MM.1S (cell line): ENCODE data around the gene INSL6.
A peak's percentile ranks its signal among the peaks of the same experiment; 100 is the strongest.

Experiments
- DNase-seq: peaks from one replicate; pipeline ENCODE4 v3.0.0-alpha.2; 2015
- H2AFZ ChIP-seq: fragments of 300-600 bp; sonication (generic); 2 replicates; pipeline ENCODE4 v1.6.0; 2016; ENCODE audit warnings: antibody characterized with exemption, low read length
- H3F3A ChIP-seq: fragments of 300-600 bp; sonication (generic); 2 replicates; pipeline ENCODE4 v1.6.1; 2016; ENCODE audit warnings: mild to moderate bottlenecking, antibody characterized with exemption, low read length, moderate library complexity, mixed read lengths; ENCODE audit not compliant: insufficient read depth
- H3K27ac ChIP-seq: fragments of 300-600 bp; sonication (generic); 2 replicates; pipeline ENCODE4 v1.5.1; 2016; ENCODE audit warnings: mild to moderate bottlenecking, low read length
- H3K27me3 ChIP-seq: fragments of 300-600 bp; sonication (generic); replicated peaks from 2 replicates; pipeline ENCODE4 v1.6.0; 2016; ENCODE audit warnings: low read length; ENCODE audit not compliant: insufficient read depth
- H3K36me3 ChIP-seq: fragments of 300-600 bp; sonication (generic); replicated peaks from 2 replicates; pipeline ENCODE4 v1.6.1; 2016; ENCODE audit warnings: mild to moderate bottlenecking, low read length, mixed read lengths; ENCODE audit not compliant: insufficient read depth
- H3K4me1 ChIP-seq: fragments of 300-600 bp; sonication (generic); 2 replicates; pipeline ENCODE4 v1.6.1; 2016; ENCODE audit warnings: low read length, mixed read lengths
- H3K4me2 ChIP-seq: fragments of 300-600 bp; sonication (generic); 2 replicates; pipeline ENCODE4 v1.6.0; 2016; ENCODE audit warnings: low read depth, low read length
- H3K4me3 ChIP-seq: fragments of 300-600 bp; sonication (generic); 2 replicates; pipeline ENCODE4 v1.5.1; 2016; ENCODE audit warnings: low read length, mixed read lengths
- H3K79me2 ChIP-seq: fragments of 300-600 bp; sonication (generic); 2 replicates; pipeline ENCODE4 v1.6.1; 2016; ENCODE audit warnings: mixed run types, low read length, mixed read lengths
- H3K9ac ChIP-seq: fragments of 300-600 bp; sonication (generic); 2 replicates; pipeline ENCODE4 v1.6.1; 2016; ENCODE audit warnings: low read length, mixed read lengths
- H3K9me2 ChIP-seq: fragments of 300-600 bp; sonication (generic); replicated peaks from 2 replicates; pipeline ENCODE4 v1.6.1; 2016; ENCODE audit warnings: mild to moderate bottlenecking, low read length, mixed read lengths; ENCODE audit not compliant: insufficient read depth
- H3K9me3 ChIP-seq: fragments of 300-600 bp; sonication (generic); replicated peaks from 2 replicates; pipeline ENCODE4 v1.6.1; 2016; ENCODE audit warnings: mild to moderate bottlenecking, low read length, mixed read lengths; ENCODE audit not compliant: insufficient read depth
- H4K20me1 ChIP-seq: fragments of 300-600 bp; sonication (generic); 2 replicates; pipeline ENCODE4 v1.6.1; 2016; ENCODE audit warnings: mild to moderate bottlenecking, low read length, moderate library complexity, mixed read lengths; ENCODE audit not compliant: insufficient read depth
- CTCF ChIP-seq: fragments of 300-600 bp; sonication (generic); IDR thresholded peaks from 2 replicates; pipeline ENCODE4 v1.5.1; 2016; ENCODE audit warnings: antibody characterized with exemption, low read length, mixed read lengths
- EZH2 ChIP-seq: fragments of 300-600 bp; sonication (generic); optimal IDR thresholded peaks from 2 replicates; pipeline ENCODE3; 2017; ENCODE audit warnings: low read depth, mild to moderate bottlenecking, antibody characterized with exemption, low read length, mixed read lengths
- EZH2phosphoT487 ChIP-seq: fragments of 300-600 bp; sonication (generic); IDR thresholded peaks from 2 replicates; pipeline ENCODE4 v1.6.1; 2018; ENCODE audit warnings: antibody characterized with exemption, low read length

Gene INSL6

GRCh38 chr9:5185220-5185840, at the start of gene INSL6:
Gene INSL6 (minus strand): TSS chr9:5185639. CDS start chr9:5185602, 37 bp downstream.
- H2AFZ ChIP-seq: no peak within 1 kb of the TSS
- DNase-seq: no peak

GRCh38 chr9:5231212-5231611, 45.8 kb upstream of the INSL6 start, which contains the start of gene INSL4:
Gene INSL4 (plus strand): TSS chr9:5231419. CDS start chr9:5231524, 105 bp downstream.
- no peaks in the 10 kb centered on the region for H3K9me2 ChIP-seq
- no peak within 1 kb of the TSS for H2AFZ ChIP-seq
- H3K27me3 ChIP-seq: no peaks in the 10 kb centered on the region
- no peaks in the 10 kb centered on the region for H3K36me3 ChIP-seq
- no peaks in the 10 kb centered on the region for H3F3A ChIP-seq
- no peaks in the 10 kb centered on the region for H3K79me2 ChIP-seq
- H4K20me1 ChIP-seq: no peaks in the 10 kb centered on the region
- DNase-seq: no peak
- H3K9me3 ChIP-seq: no peaks in the 10 kb centered on the region
- H3K4me1 ChIP-seq: no peaks in the 10 kb centered on the region
- H3K4me3 ChIP-seq: no peak within 1 kb of the TSS
- no peak for TF ChIP-seq EZH2phosphoT487
- TF ChIP-seq EZH2: no peak
- TF ChIP-seq CTCF: no peak
- H3K27ac ChIP-seq: no peak within 1 kb of the TSS
- H3K4me2 ChIP-seq: no peak within 1 kb of the TSS
- no peak within 1 kb of the TSS for H3K9ac ChIP-seq

More at GRCh38 chr9:5185220-5185840, at the start of gene INSL6:
- H3F3A ChIP-seq: no peaks in the 10 kb centered on the region
- TF ChIP-seq CTCF (no peak), EZH2phosphoT487 (no peak), EZH2 (no peak)
- H3K9ac ChIP-seq: no peak within 1 kb of the TSS
- no peaks in the 10 kb centered on the region for H3K9me2 ChIP-seq
- H3K4me1 ChIP-seq: no peaks in the 10 kb centered on the region
- no peaks in the 10 kb centered on the region for H4K20me1 ChIP-seq
- no peaks in the 10 kb centered on the region for H3K27me3 ChIP-seq
- no peak within 1 kb of the TSS for H3K4me3 ChIP-seq
- H3K4me2 ChIP-seq: peak within 1 kb of the TSS; percentile 18; the same call in 1 of the 2 replicates
- H3K79me2 ChIP-seq: no peaks in the 10 kb centered on the region
- H3K9me3 ChIP-seq: no peaks in the 10 kb centered on the region
- no peak within 1 kb of the TSS for H3K27ac ChIP-seq
- no peaks in the 10 kb centered on the region for H3K36me3 ChIP-seq

- H3K9me3 ChIP-seq: no peaks in the 10 kb centered on the region
- H3K9me2 ChIP-seq: no peaks in the 10 kb centered on the region
- H3K9ac ChIP-seq: no peak overlapping the region
- H3K27ac ChIP-seq: no peak overlapping the region
- H3K27me3 ChIP-seq: no peaks in the 10 kb centered on the region
- no peaks in the 10 kb centered on the region for H3K36me3 ChIP-seq
- H3K4me2 ChIP-seq: no peak overlapping the region
- no peaks in the 10 kb centered on the region for H3F3A ChIP-seq
- DNase-seq: no peak
- no peaks in the 10 kb centered on the region for H4K20me1 ChIP-seq
- H2AFZ ChIP-seq: no peak overlapping the region
- H3K4me3 ChIP-seq: no peak overlapping the region
- H3K79me2 ChIP-seq: no peaks in the 10 kb centered on the region
- no peaks in the 10 kb centered on the region for H3K4me1 ChIP-seq
- TF ChIP-seq EZH2: no peak
Measured at GRCh38 chr9:5230554-5230953, 45.1 kb upstream of the INSL6 start.

GRCh38 chr9:5205071-5205470, 19.6 kb upstream of the INSL6 start:
- no peak overlapping the region for H3K9ac ChIP-seq
- no peaks in the 10 kb centered on the region for H3K27me3 ChIP-seq

More at GRCh38 chr9:5205071-5205470, 19.6 kb upstream of the INSL6 start:
- no peaks in the 10 kb centered on the region for H3K4me1 ChIP-seq
- TF ChIP-seq CTCF (no peak), EZH2phosphoT487 (no peak), EZH2 (no peak)
- no peaks in the 10 kb centered on the region for H3K79me2 ChIP-seq
- H3K36me3 ChIP-seq: no peaks in the 10 kb centered on the region
- H3K4me3 ChIP-seq: no peak overlapping the region
- H4K20me1 ChIP-seq: no peaks in the 10 kb centered on the region
- no peak overlapping the region for H2AFZ ChIP-seq
- H3K27ac ChIP-seq: no peak overlapping the region
- H3K9me2 ChIP-seq: no peaks in the 10 kb centered on the region
- no peak for DNase-seq
- H3K4me2 ChIP-seq: no peak overlapping the region
- no peaks in the 10 kb centered on the region for H3K9me3 ChIP-seq
- H3F3A ChIP-seq: no peaks in the 10 kb centered on the region
